KOPT-K1 (cell line): ENCODE results near the gene FSHR.

Experiments used
- H3K27ac ChIP-seq: fragments of 200-600 bp; sonication (generic); 2 replicates; pipeline ENCODE4 v1.5.1; 2016; ENCODE audit warnings: antibody characterized with exemption, mild to moderate bottlenecking, low read depth, low read length; ENCODE audit not compliant: poor library complexity, severe bottlenecking
- H3K36me3 ChIP-seq: fragments of 200-600 bp; sonication (generic); 2 replicates; pipeline ENCODE4 v1.5.1; 2017; ENCODE audit warnings: antibody characterized with exemption, mild to moderate bottlenecking, low read length, moderate library complexity; ENCODE audit not compliant: insufficient read depth
- H3K9me3 ChIP-seq: fragments of 200-600 bp; sonication (generic); 2 replicates; pipeline ENCODE4 v1.5.1; 2017; ENCODE audit warnings: antibody characterized with exemption, low read length, mild to moderate bottlenecking; ENCODE audit not compliant: insufficient read depth, poor library complexity, severe bottlenecking

Gene FSHR

DNA sequence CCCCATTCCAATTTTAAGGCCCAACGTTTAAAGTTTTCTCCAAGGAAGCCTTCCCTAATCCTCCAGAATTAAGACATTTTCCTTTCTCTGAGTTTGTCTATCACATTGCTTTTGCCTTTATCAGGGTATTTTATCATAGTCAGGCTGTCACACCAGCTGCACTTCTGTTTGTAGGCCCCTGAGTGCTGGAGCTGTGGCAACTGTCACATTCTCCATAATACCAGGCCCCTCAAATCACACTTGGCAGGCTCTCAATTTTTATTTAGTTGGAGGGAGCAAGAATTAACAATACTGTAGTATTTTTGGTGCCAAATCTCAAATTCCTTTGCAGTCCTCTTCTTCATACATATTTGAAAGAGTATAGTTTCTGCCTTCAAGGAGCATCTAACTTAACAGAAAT, 122.2 kb downstream of the FSHR start:
- no peaks in the 10 kb centered on the region for H3K9me3 ChIP-seq
- no peak overlapping the region for H3K27ac ChIP-seq
- no peaks in the 10 kb centered on the region for H3K36me3 ChIP-seq

DNA sequence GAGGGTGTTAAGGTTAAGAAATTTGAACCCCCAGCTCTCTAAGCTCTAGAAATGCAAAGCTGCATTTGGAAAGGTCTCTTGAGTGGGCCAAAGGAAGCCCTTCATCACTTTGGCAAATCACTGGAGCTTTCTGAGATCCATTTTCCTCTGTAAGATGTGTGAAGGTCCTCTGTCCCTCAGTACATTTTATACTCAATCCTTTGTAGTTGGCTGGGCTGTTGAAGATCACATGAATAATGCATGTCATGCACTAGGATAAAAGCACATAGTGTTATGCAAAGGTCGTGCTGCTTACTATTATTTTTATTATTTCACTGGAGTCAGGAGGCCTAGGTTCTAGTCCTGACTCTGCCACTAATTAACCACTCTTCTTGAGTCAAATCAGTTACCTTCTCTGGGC, 124.9 kb downstream of the FSHR start:
- Histone ChIP-seq H3K9me3 (no peaks in the 10 kb centered on the region), H3K36me3 (no peaks in the 10 kb centered on the region), H3K27ac (no peak overlapping the region)

DNA sequence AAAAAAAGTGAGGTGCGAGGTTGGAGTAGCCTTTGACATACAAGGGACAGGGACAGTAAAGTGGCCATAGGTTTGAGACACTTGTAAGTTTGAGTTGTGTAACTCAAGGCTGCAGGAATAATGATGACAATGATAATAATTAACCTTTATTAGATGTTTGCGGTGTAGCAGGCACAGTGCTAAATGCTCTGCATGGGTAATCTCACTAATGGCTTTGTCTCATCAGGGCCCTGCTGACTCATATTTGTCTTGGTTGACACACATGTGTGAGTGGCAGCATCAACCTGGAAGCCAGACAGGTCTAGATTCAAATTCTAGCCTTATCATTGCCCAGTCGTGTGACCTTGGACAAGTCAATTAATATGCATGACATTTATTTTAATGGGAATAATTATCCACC, 126.2 kb downstream of the FSHR start:
- H3K9me3 ChIP-seq: no peaks in the 10 kb centered on the region
- H3K36me3 ChIP-seq: no peaks in the 10 kb centered on the region
- H3K27ac ChIP-seq: no peak overlapping the region

GRCh38 chr2:49026706-49027105, 127.6 kb downstream of the FSHR start:
- Histone ChIP-seq H3K9me3 (no peaks in the 10 kb centered on the region), H3K36me3 (no peaks in the 10 kb centered on the region), H3K27ac (no peak overlapping the region)

DNA sequence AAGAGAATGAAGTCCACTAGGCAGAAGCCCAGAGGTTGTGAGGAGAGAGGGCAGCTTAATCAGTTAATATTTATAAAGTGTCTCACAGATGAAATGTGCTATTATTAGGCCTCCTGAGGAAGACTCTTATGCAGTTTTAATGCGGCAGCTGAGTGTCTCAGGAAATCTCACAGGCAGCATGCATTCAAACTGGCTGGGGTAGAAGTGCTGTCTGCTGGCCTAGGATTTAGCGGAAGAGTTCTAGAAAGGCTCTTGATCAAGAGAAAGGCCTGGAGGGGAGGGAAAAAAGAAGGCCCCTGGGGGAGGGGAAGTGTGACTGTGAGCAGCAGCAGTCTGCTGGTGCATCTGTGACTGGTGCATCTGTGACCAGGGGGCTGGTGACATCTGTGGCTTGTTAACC, 133.0 kb downstream of the FSHR start:
- Histone ChIP-seq H3K36me3 (no peaks in the 10 kb centered on the region), H3K9me3 (no peaks in the 10 kb centered on the region), H3K27ac (no peak overlapping the region)

GRCh38 chr2:49005261-49005660, 149.1 kb downstream of the FSHR start:
- no peaks in the 10 kb centered on the region for H3K36me3 ChIP-seq

GRCh38 chr2:49004036-49004626, 150.2 kb downstream of the FSHR start:
- Histone ChIP-seq H3K27ac (no peak overlapping the region), H3K36me3 (no peaks in the 10 kb centered on the region), H3K9me3 (no peaks in the 10 kb centered on the region)

More at GRCh38 chr2:49005261-49005660, 149.1 kb downstream of the FSHR start:
- no peak overlapping the region for H3K27ac ChIP-seq
- H3K9me3 ChIP-seq: no peaks in the 10 kb centered on the region

DNA sequence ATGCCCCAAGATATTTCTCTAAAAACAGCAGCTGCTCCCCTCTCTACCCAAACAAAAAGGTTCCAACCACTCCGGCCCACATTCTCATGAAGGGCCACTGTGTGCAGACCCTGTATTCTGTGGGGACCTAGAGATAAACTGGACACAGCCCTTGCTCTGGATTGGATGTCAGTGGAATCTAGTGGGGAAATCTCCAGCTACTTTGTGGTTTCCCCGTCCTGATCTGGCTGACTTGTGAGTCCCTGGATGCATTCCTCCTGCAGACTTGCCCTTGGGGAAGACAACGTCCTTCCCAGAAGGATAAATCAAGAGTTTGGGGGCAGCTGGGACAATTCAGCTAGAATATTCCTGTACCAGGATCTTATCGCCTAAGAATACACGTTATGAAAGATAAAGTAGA, 151.1 kb downstream of the FSHR start:
- H3K36me3 ChIP-seq: no peaks in the 10 kb centered on the region
- no peaks in the 10 kb centered on the region for H3K9me3 ChIP-seq
- H3K27ac ChIP-seq: no peak overlapping the region

GRCh38 chr2:49002750-49003149, 151.6 kb downstream of the FSHR start:
- no peak overlapping the region for H3K27ac ChIP-seq
- H3K36me3 ChIP-seq: no peaks in the 10 kb centered on the region
- no peaks in the 10 kb centered on the region for H3K9me3 ChIP-seq

DNA sequence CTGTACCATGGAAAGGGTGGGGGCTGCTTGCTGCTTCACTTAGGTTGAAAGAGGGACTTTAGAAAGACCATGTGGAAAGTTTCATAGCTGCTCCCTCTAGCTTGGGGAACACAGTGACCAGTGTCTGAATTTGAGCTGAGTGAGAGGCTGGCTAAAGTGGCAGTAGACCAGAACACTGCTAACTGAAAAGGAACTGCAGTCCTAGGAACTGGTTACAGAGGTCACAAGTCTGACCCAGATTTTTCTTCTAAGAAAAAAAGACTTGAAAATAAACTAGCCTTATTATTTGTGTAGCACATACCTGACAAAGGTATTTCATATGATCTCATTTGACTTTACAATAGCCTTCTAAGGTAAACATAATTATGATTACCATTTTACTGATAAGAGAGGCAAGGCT, 153.6 kb downstream of the FSHR start:
- Histone ChIP-seq H3K36me3 (no peaks in the 10 kb centered on the region), H3K9me3 (no peaks in the 10 kb centered on the region), H3K27ac (no peak overlapping the region)

- Histone ChIP-seq H3K36me3 (no peaks in the 10 kb centered on the region), H3K9me3 (no peaks in the 10 kb centered on the region), H3K27ac (no peak overlapping the region)
Measured at GRCh38 chr2:48998449-48998848, 155.9 kb downstream of the FSHR start.

- H3K9me3 ChIP-seq: no peaks in the 10 kb centered on the region
- no peak overlapping the region for H3K27ac ChIP-seq
- no peaks in the 10 kb centered on the region for H3K36me3 ChIP-seq
Measured at GRCh38 chr2:48993576-48993975, 160.7 kb downstream of the FSHR start.

GRCh38 chr2:48991415-48992131, 162.7 kb downstream of the FSHR start:
- no peaks in the 10 kb centered on the region for H3K36me3 ChIP-seq
- H3K27ac ChIP-seq: no peak overlapping the region
- no peaks in the 10 kb centered on the region for H3K9me3 ChIP-seq

DNA sequence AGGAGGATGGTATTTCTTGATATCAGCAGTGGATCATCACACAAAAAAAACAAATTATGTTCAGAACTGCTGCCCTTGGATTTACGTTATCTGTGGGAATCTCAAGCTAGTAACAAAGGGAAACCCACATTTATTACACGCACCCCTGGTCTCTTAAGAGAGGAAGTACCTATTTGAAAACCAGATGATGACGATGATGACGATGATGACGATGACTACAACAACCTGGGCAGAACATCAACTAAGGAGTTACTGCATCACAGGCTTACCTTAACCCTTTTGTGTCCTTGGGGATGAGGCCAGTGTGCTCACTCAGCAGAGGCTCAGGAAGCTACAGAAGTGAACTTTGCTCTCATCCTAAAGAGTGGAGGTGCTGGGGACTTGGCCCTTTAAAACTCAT, 169.4 kb downstream of the FSHR start:
- H3K27ac ChIP-seq: no peak overlapping the region
- H3K36me3 ChIP-seq: no peaks in the 10 kb centered on the region
- H3K9me3 ChIP-seq: no peaks in the 10 kb centered on the region

DNA sequence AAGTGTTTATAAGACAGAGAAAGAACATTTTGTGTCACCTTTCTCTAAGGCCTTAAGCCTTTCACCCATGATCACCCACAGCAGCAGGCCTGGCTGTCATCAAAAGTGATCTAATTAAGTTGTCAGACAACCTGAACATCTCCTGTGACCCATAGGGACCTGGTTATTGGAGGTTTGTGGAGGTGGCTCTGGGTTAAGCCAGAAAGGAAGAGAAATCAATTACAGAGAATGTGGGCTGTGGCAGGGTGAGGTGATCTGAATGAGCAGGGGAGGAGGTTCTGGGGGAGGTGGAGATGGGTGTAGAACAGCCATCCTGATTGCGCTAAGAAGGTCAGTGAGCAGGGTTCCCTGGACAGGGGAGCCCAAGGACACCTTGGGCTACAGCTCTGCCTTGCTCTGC, 170.8 kb downstream of the FSHR start:
- H3K27ac ChIP-seq: no peak overlapping the region
- H3K36me3 ChIP-seq: no peaks in the 10 kb centered on the region
- H3K9me3 ChIP-seq: no peaks in the 10 kb centered on the region

DNA sequence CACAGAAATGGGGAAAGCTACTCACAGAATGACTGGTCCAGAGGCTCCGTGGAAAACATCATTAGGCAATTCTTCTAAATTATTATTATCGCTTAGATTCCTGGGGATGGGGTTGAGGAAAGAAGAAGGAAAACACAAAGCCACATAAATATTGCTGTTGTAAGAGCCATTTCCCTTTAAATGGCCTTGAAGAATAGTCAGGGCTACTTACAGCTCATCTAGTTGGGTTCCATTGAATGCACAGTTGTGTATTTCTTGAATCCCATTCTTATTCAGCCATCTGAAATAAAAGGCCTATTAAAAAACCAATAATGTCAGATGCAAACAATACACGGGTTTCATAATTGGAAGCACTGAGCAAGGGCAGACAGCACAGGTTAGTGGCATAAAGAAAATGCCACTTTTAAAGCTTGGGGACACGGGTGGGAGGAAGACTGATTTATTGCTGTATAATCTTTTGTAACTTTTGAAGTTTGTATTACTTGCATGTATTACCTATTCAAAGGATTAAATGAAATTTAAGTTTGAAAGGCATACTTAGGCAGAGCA, 171.4 kb downstream of the FSHR start:
- Histone ChIP-seq H3K36me3 (no peaks in the 10 kb centered on the region), H3K27ac (no peak overlapping the region), H3K9me3 (no peaks in the 10 kb centered on the region)
